Muscle of leg (tissue), 11 donors: Measurements from ENCODE around the gene AFAP1. TPM values are rescaled to one million over a fixed set of nuclear protein-coding genes. Genes with fewer than 3 reads are reported as not detected.
A peak's percentile ranks its signal among the peaks of the same experiment; 100 is the strongest.

ENCODE experiments used
- DNase-seq: peaks from one replicate; pipeline ENCODE4 v3.0.0; 2013
- H3K27ac ChIP-seq: one replicate; pipeline ENCODE4 v1.5.1; 2013; ENCODE audit warnings: mild to moderate bottlenecking, low read length, control low read depth
- H3K27me3 ChIP-seq: one replicate; pipeline ENCODE4 v1.6.1; 2013; ENCODE audit warnings: low read length; ENCODE audit not compliant: control insufficient read depth, insufficient read depth
- H3K36me3 ChIP-seq: one replicate; pipeline ENCODE4 v1.6.1; 2013; ENCODE audit warnings: low read length; ENCODE audit not compliant: control insufficient read depth, insufficient read depth
- H3K4me1 ChIP-seq: one replicate; pipeline ENCODE4 v1.6.1; 2013; ENCODE audit warnings: low read length; ENCODE audit not compliant: control insufficient read depth, insufficient read depth
- H3K4me3 ChIP-seq: one replicate; pipeline ENCODE4 v1.5.1; 2013; ENCODE audit warnings: low read length, control low read depth
- H3K9me3 ChIP-seq: replicated peaks from 2 replicates; pipeline ENCODE4 v1.6.1; 2013; ENCODE audit warnings: low read depth, low read length; ENCODE audit not compliant: control insufficient read depth
- WGBS: methylation state at CpG from one replicate; pipeline ENCODE4 v1.1.5; 2013; ENCODE audit warnings: missing lambda C conversion rate; ENCODE audit not compliant: insufficient coverage; 5-methylcytosine and 5-hydroxymethylcytosine counted together
- polyA plus RNA-seq, 8 donors: library from polyadenylated mRNA; unstranded; fragments of 120-200 nt; gene quantifications; one replicate each; pipeline versions ENCODE4 v1.2.1 to v1.2.3, GENCODE V29; 2013; ENCODE audit warnings: inconsistent platforms in 1 of 8, low replicate concordance in 1 of 8; ENCODE audit not compliant: insufficient read length in 8 of 8, insufficient read depth in 1 of 8
- total RNA-seq: library from RNA; stranded (reverse); fragments of 120-200 nt; gene quantifications from one replicate; pipeline ENCODE4 v1.2.4, GENCODE V29; 2013

Gene AFAP1
- total and polyA plus RNA-seq, 9 donors = 21.9 to 43.0 (median 34.3) TPM

DNA sequence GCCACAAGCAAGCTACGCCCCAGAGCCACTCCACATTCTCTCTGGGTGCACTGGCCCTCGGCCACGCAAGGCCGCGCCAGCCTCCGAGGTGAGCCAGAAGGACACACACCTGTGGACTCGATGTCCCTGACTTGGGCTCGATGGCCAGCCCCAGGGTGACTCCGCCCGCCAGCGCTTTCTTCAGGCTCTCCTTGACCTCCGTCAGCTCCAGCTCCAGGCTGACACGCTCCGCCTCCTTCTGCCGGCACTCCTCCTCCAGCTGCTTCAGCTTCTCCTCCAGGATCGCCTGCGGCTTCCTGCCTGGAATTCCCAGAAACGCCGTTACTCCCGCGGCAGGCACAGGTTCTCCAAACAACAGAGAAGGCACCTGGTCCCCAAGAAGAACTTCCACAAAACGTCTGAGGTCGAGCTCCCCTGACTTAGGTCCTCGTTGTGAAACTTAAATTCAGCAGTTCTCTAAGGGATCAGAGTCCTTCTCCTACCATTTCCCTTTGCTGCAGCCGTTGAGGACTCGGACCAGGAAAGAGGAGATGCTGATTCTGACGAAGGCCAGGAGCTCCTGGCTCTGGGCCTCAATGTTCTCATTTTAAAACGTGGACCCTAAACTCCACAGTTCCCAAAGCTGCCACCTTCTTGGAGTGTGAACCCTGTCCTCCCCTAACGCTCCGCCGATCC lies 166.8 kb downstream of the AFAP1 start:
- H3K27me3 ChIP-seq = no peaks in the 10 kb centered on the region
- peak; percentile 79 for DNase-seq
- no peak overlapping the region for H3K4me3 ChIP-seq
- WGBS = 42% methylated on average over 30 of the region's 31 CpGs
- H3K4me1 ChIP-seq = peaks cover 38% of the 10 kb centered on the region
- H3K9me3 ChIP-seq = no peaks in the 10 kb centered on the region
- no peak overlapping the region for H3K27ac ChIP-seq
- H3K36me3 ChIP-seq = peaks cover 85% of the 10 kb centered on the region

DNA sequence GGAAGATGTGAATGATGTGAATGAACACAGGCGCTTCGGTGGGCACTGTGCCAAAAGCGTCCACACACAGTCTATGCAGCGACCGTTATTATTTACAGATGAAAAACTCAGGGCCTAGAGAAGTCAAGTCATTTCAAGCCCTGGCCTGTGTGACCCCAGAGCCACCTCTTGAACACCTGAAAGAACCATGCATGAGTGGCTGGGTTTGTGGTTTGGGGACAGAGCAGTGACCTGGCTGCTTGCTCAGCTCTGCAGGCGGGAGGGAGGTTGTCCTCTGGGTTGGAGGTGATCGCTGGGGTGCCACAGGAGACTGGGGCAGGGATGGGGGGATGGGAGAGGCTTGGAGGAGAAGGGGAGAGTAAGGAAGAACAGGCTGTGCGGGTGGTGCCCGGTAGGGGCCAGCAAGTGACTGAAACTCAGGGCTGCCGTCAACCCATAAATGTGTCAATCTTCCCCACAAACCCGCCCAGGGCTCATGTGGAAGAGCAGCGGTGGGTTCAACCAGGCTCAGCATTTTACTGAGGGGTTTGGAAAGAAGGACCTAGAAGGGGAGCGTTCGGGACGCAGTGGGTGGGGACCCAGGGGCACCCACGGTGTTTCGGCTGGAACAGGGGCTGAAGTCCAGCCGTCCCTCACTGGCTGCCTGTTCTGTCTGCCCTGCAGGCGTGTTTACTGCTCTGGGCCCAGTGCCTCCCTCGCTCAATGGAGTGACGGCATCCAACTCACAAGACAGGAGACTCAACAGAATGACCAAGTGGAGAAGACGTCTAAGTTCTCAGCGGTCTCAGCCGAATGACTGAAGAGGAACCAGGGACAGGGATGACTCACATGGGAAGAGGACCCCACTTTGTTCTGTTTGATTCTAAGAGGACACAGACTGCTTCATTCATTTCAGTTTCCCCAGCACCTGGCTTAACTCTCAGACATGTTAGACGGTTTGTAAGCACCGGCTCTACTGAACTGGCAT lies 167.8 kb downstream of the AFAP1 start:
- peaks cover 85% of the 10 kb centered on the region for H3K36me3 ChIP-seq
- no peaks in the 10 kb centered on the region for H3K9me3 ChIP-seq
- no peak for DNase-seq
- H3K4me3 ChIP-seq = no peak overlapping the region
- WGBS = 57% methylated on average over 19 of the region's 26 CpGs
- peaks cover 42% of the 10 kb centered on the region for H3K4me1 ChIP-seq
- no peak overlapping the region for H3K27ac ChIP-seq
- no peaks in the 10 kb centered on the region for H3K27me3 ChIP-seq

DNA sequence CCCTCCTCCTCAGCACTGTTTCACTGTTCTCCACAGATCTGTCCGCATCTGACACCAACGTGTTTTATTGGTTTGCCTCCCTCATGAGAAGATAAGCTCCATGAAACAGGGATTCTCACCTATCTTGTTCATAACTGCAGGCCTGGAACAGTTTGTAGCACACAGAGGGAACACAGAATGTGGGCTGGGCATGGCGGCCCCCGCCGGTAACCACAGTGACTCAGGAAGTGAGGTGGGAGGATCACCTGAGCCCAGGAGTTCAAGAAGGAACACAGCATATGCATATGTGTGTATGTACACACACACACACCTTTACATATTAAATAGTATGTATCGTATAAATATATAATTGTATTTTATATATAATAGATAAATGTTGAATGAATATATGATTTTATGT lies 168.6 kb downstream of the AFAP1 start:
- no peak for DNase-seq
- Histone ChIP-seq H3K27ac (no peak overlapping the region), H3K27me3 (no peaks in the 10 kb centered on the region), H3K4me1 (peaks cover 44% of the 10 kb centered on the region), H3K9me3 (no peaks in the 10 kb centered on the region), H3K4me3 (no peak overlapping the region), H3K36me3 (peaks cover 85% of the 10 kb centered on the region)
- 70% methylated on average over 2 of the region's 6 CpGs for WGBS

DNA sequence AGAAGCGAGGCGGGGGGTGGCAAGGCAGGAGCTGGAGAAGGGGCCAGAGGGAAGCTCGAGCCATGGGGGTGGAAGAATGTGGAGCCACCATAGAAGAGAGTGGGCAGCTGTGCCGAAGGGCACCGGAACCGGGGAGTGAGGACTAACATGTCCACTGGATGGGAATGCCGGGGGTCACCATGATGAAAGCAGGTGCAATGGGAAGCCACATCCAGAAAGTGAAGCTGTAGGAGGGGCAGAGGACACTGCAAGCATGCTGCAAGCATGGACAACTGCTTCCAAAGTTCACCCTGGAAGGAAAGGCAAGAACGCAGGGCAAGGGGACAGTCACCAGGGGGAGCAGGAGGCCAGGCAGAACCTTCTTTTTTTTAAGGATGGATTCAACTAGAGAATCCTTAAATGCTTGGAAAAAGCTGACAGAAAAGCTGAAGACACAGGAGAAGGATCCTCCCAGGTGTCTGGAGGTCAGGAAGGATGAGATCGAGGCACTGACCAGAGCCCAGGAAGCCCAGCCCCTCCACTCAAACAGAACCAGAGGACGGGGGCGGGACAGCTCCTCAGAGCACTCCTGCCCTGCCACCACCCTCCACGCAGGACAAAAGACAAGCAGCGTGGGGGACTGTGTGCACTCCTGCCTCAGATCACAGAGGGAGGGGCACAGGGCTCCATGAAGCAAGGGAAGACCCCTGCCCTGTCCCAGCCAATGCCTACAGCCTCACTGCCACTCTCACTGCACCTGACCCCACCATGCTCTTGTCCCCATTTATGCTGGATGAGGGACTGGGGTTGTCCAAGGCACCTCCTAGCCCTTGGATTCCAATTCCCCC lies 169.2 kb downstream of the AFAP1 start:
- peaks cover 85% of the 10 kb centered on the region for H3K36me3 ChIP-seq
- WGBS = 81% methylated on average over 12 of the region's 13 CpGs

DNA sequence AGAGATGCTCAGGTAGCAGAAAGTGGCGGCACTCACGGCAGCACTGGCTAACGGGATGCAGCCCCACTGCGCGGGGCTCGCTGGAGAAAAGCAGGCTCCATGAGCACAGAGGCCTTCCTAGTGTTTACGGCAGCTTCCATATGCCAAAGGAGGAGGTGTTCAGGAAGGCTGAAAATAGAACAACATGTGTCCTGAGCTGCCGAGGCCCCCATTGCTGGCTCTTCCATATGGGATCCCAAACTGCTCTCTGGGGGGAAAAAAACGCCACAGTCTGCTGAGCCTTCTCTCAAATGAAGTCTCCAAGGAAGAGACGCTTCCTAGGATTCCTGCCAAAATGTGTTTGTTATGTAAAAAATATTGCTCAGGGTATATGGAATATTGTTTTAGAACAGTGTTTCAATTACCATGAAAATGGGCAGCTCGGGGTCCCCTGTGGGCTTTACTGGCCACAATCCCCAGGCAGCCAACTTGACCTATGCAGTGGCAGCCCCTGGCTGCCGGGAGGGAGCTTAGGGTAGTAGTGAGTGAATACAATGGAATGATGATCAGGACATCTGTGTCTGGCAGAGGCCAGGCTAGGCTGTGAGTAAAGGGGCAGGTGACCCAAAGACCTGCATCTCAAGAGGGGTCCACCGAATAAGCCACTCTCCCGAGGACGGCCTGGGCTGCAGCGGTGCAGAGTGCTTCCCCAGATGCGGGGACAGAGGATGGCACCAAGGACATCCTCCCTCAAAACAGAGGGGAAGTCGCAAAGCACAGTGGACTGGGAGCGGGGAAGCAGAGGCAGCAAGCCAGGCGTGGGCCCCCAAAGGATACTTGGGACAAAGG lies 170.1 kb downstream of the AFAP1 start:
- DNase-seq = peak; percentile 84

More for the DNA sequence above, 169.2 kb downstream of the AFAP1 start:
- Histone ChIP-seq H3K27ac (no peak overlapping the region), H3K27me3 (no peaks in the 10 kb centered on the region), H3K9me3 (no peaks in the 10 kb centered on the region), H3K4me3 (no peak overlapping the region), H3K4me1 (peaks cover 44% of the 10 kb centered on the region)
- DNase-seq = peak; percentile 78

DNA sequence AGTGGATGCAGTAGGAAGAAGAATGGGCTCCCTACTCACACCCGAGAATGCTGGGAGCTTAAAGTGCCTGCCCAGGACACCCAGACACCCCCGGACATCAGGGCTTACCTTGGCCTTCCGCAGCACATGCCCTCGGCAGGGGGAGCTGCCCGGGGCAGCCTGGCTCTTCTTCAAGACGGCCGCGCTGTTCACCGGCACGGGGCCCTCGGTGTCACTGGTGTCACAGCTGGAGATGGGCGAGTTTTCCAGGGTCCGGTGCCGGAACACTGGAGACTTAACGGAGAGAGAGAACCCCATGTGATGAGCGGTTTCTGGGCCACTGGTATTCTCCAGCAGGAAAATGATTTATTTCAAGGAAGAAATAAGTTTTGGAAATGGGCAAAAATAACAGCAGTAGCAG lies 170.9 kb downstream of the AFAP1 start:
- peaks cover 86% of the 10 kb centered on the region for H3K36me3 ChIP-seq
- no peaks in the 10 kb centered on the region for H3K9me3 ChIP-seq
- H3K27ac ChIP-seq = peak overlapping the region; percentile 1
- WGBS = 85% methylated on average over 16 of the region's 16 CpGs
- no peak for DNase-seq
- peaks cover 44% of the 10 kb centered on the region for H3K4me1 ChIP-seq
- H3K4me3 ChIP-seq = no peak overlapping the region
- H3K27me3 ChIP-seq = no peaks in the 10 kb centered on the region

More for the DNA sequence above, 170.1 kb downstream of the AFAP1 start:
- 45% methylated on average over 19 of the region's 20 CpGs for WGBS
- Histone ChIP-seq H3K27me3 (no peaks in the 10 kb centered on the region), H3K4me3 (no peak overlapping the region), H3K27ac (peak overlapping the region; percentile 35), H3K4me1 (peaks cover 44% of the 10 kb centered on the region), H3K9me3 (no peaks in the 10 kb centered on the region), H3K36me3 (peaks cover 86% of the 10 kb centered on the region)

DNA sequence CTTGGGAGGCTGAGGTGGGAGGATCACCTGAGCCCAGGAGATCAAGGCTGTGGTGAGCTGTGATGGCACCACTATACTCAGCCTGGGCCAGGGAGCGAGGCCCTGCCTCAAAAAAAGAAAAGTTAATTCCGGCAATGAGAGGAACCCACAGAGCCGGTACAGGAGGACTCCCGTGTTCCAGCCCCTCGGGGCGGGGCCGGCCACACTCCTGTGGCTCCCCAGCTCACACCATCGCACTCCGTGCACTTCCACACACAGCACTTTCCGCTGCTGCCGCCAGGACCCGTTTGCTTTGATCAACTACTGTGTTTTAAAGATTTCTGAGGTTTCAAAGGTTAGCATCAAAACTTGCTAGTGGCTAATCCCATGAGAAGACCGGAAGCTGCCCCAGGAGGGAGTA lies 171.7 kb downstream of the AFAP1 start:
- Histone ChIP-seq H3K27me3 (no peaks in the 10 kb centered on the region), H3K27ac (no peak overlapping the region), H3K9me3 (no peaks in the 10 kb centered on the region), H3K4me1 (peaks cover 40% of the 10 kb centered on the region), H3K36me3 (peaks cover 87% of the 10 kb centered on the region), H3K4me3 (no peak overlapping the region)
- 78% methylated on average over 9 of the region's 13 CpGs for WGBS
- no peak for DNase-seq

DNA sequence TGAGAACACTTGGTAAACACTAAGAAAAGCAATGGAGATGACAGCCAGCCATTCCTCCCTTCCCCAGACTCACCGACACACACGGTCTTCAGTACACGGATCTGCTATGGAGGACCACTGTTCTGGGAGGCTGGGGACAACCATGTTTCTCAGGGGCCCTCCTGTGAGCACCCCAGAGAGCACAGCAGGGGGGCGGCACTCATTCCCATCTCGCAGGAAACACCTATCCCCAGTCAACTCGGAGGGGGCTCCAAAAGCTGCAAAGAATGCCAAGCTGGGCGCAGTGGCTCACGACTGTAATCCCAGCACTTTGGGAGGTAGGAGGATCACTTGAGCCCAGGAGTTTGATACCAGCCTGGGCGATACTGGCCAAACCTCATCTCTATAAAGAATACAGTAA lies 172.1 kb downstream of the AFAP1 start:
- WGBS = 90% methylated on average over 3 of the region's 9 CpGs
- Histone ChIP-seq H3K27me3 (no peaks in the 10 kb centered on the region), H3K27ac (no peak overlapping the region), H3K36me3 (peaks cover 86% of the 10 kb centered on the region), H3K9me3 (no peaks in the 10 kb centered on the region), H3K4me1 (peaks cover 36% of the 10 kb centered on the region), H3K4me3 (no peak overlapping the region)
- DNase-seq = no peak

DNA sequence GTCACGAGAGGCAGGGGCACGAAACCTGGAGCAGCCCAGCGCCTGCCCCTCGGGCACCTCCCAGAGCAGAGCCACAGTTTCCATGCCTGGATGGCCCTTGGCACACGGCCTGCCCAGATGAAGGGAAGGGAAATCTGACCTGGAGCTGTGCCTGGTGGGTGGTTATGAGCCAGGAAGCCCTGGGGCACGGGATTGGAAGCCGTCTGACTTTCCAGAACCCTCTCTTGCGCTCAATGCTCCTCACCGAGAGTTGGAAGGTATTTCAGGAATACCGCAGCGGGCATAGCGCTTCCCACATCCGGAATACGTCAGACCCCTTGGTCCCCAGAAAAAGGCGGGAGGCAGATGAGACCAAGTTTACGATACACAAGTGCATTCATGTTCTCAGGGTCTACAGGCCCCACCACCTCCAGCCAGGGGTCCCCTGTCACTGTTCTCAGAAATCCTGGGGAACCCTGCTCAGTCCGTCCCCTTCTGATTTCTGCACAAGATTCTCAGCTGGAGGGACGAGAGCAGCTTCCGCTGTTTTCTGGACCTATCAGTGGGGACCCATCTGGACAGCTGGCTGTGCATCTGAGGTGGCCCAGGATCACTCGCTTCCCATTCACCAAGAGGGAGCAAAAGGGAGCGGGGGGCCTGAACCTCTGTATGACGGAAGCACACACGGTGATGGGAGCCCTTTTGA lies 172.9 kb downstream of the AFAP1 start:
- peaks cover 86% of the 10 kb centered on the region for H3K36me3 ChIP-seq
- no peak overlapping the region for H3K27ac ChIP-seq
- DNase-seq = no peak
- 75% methylated on average over 18 of the region's 23 CpGs for WGBS
- no peaks in the 10 kb centered on the region for H3K9me3 ChIP-seq
- H3K27me3 ChIP-seq = no peaks in the 10 kb centered on the region
- peaks cover 35% of the 10 kb centered on the region for H3K4me1 ChIP-seq
- H3K4me3 ChIP-seq = no peak overlapping the region
